HG02870 (cell line): Measurements from ENCODE around the gene SP140.

ENCODE experiments used
- ATAC-seq: cut with Tn5 transposase; IDR thresholded peaks from one replicate; pipeline ENCODE4 v1.9.1; 2021; ENCODE audit warnings: mild to moderate bottlenecking, moderate library complexity; ENCODE audit not compliant: unreplicated experiment

Gene SP140

GRCh38 chr2:230360028-230360427 is 134.5 kb downstream of the SP140 start:
- no peak for ATAC-seq

DNA sequence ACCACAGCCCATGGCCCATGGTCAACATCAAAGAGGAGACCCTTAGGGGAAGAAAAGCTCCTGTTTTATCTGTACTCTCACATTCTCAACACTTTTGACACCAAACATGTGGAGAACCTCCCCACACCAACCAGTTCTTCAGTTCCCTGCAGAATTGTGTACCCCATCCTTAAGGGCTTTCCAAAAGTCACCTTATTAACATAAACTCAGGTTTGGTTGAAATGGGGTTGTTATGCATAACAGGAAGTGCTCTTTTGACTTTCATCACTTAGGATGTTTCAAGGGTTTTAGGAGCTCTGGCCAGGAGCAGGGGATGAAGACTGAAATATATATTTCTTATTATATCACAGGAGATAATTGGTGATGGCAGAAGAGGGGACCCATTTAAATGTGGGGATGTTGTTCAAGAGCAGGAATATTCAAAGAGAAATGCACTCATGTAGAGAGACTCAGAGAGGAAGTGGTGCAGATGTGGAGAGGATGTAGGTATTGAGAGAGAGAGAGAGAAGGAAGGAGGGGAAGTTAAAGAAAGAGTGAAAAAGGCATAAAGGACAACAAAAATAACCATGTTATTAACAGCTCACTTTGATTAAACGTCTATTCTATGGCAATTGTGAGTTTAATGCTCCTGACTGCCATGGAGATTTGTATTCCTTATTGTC is 136.6 kb downstream of the SP140 start:
- no peak for ATAC-seq
